Pancreas (tissue), 10 donors: ENCODE data around the gene GPX8. TPM values are rescaled to one million over a fixed set of nuclear protein-coding genes. Genes with fewer than 3 reads are reported as not detected.

Experiments
- ATAC-seq, 4 donors: fragments of 200-7000 bp; cut with Tn5 transposase; one replicate each; pipeline versions ENCODE4 v1.8.0 to v1.9.1; 2020; ENCODE audit warnings: mild to moderate bottlenecking in 4 of 4, moderate library complexity in 4 of 4
- DNase-seq, 6 donors: peaks; one replicate each; pipeline ENCODE4 v3.0.0-alpha.2; 2020
- FAIRE-seq: peaks from 2 replicates; lab custom pipeline; 2012; peaks lifted over from hg19 to GRCh38; lab: Jason Lieb, UNC
- H3K27ac ChIP-seq, 4 donors: fragments of 200-600 bp; sonication (generic); 1 replicate in 3 of 4; 2 replicates in 1 of 4; pipeline versions ENCODE4 v1.5.0 to v1.8.0; 2020
- H3K27me3 ChIP-seq, 4 donors: fragments of 200-600 bp; one replicate each; pipeline ENCODE4 v1.8.0; 2021
- H3K36me3 ChIP-seq, 3 donors: fragments of 200-600 bp; sonication (generic) in 1 of 3; one replicate each; pipeline versions ENCODE4 v1.5.0 to v1.8.0; 2020 to 2021
- H3K4me1 ChIP-seq, 3 donors: fragments of 200-600 bp; one replicate each; pipeline ENCODE4 v1.8.0; 2021
- H3K4me3 ChIP-seq, 4 donors: fragments of 200-600 bp; sonication (generic) in 2 of 4; one replicate each; pipeline versions ENCODE4 v1.5.0 to v1.8.0; 2020 to 2021
- H3K9me3 ChIP-seq, 4 donors: fragments of 200-600 bp; one replicate each; pipeline ENCODE4 v1.8.0; 2021
- WGBS, 2 donors: extraction: QIAGEN DNeasy Blood & Tissue Kit; methylation state at CpG; one replicate each; pipeline ENCODE4 v1.1.7; 2013; 5-methylcytosine and 5-hydroxymethylcytosine counted together
- intact Hi-C, 3 donors: fragments of 100-400 bp; cut with DNase I; formaldehyde crosslinking; loops; one replicate each; pipeline versions ENCODE4 v1.11.1 to v1.14.2; 2022
- polyA plus RNA-seq, 2 donors: library from polyadenylated mRNA; stranded (reverse); fragments of 200-250 nt; gene quantifications; one replicate each; pipeline ENCODE4 v1.2.3, GENCODE V29; 2013
- total RNA-seq, 6 donors: library from RNA; stranded (reverse); fragmentation: NEBNext Ultra II Directional in 4 of 6; extraction: Animal tissue kit (Norgen Biotek cat#: 25700) in 4 of 6; gene quantifications; one replicate each; pipeline versions ENCODE4 v1.2.1 to v1.2.4, GENCODE V29; 2021 to 2023
- TF ChIP-seq, protein P1 (sequence below), 4 donors: fragments of 200-600 bp; sonication (generic) in 3 of 4; IDR thresholded peaks; one replicate each; pipeline versions ENCODE4 v1.5.0 to v1.8.0; 2021; ENCODE audit warnings: antibody characterized with exemption in 4 of 4
- donor health status: healthy with polysubstance abuse.
- donor health status: DM: no; HTN: no; CAD: no; lungs with moderate emphysema.
- donor health status: DM: no; HTN: no; CAD: no.
- donor health status: control.
- donor health status: control.
- donor health status: Bipolar disorder and iron deficiency.
- donor health status: DM: yes; HTN: yes; CAD: no.
- donor health status: DM: no; HTN: no; CAD: no.
- donor health status: DM: no; HTN: no; CAD: no.
- donor health status: DM: yes; HTN: yes; CAD: no.

The GPX8 gene
- total and polyA plus RNA-seq, 8 donors = 2.5 to 13.4 (median 4.6) TPM

GRCh38 chr5:55180016-55180415 is 20.0 kb downstream of the GPX8 start:
- no peak for ATAC-seq
- peaks cover 0 to 3% (median 0%) of the 10 kb centered on the region in 4 donors for H3K27me3 ChIP-seq
- H3K9me3 ChIP-seq = no peaks in the 10 kb centered on the region
- no peak overlapping the region for H3K4me3 ChIP-seq
- intact Hi-C loops = loop anchor here in 1 of 3 donors (10.0 kb wide), 1 partner anchor 135 kb away; no protein-coding TSS in a partner anchor
- TF ChIP-seq, protein P1, sequence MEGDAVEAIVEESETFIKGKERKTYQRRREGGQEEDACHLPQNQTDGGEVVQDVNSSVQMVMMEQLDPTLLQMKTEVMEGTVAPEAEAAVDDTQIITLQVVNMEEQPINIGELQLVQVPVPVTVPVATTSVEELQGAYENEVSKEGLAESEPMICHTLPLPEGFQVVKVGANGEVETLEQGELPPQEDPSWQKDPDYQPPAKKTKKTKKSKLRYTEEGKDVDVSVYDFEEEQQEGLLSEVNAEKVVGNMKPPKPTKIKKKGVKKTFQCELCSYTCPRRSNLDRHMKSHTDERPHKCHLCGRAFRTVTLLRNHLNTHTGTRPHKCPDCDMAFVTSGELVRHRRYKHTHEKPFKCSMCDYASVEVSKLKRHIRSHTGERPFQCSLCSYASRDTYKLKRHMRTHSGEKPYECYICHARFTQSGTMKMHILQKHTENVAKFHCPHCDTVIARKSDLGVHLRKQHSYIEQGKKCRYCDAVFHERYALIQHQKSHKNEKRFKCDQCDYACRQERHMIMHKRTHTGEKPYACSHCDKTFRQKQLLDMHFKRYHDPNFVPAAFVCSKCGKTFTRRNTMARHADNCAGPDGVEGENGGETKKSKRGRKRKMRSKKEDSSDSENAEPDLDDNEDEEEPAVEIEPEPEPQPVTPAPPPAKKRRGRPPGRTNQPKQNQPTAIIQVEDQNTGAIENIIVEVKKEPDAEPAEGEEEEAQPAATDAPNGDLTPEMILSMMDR (IDR thresholded peaks at IDR 0.05) = no peak
- H3K36me3 ChIP-seq = no peaks in the 10 kb centered on the region
- no peak overlapping the region for H3K27ac ChIP-seq
- peaks cover 0 to 12% (median 6%) of the 10 kb centered on the region in 3 donors for H3K4me1 ChIP-seq
- DNase-seq = no peak
- WGBS, 2 donors = 63 to 74% methylated on average over 1 of the region's 1 CpG
- FAIRE-seq = no peak

- H3K4me1 ChIP-seq = peaks cover 0 to 12% (median 10%) of the 10 kb centered on the region in 3 donors
- no peak overlapping the region for H3K27ac ChIP-seq
- intact Hi-C loops = loop anchor here in 1 of 3 donors (10.0 kb wide), 1 partner anchor 127 kb away; no protein-coding TSS in a partner anchor
- DNase-seq (no peak), FAIRE-seq (no peak), ATAC-seq (peak; percentile 84 to 94 (median 86))
- TF ChIP-seq, protein P1 (IDR thresholded peaks at IDR 0.05) = peak in 3 of 4 donors; percentile 10 to 30 (median 20)
- WGBS, 2 donors = 31 to 34% methylated on average over 4 of the region's 4 CpGs
- H3K9me3 ChIP-seq = no peaks in the 10 kb centered on the region
- H3K36me3 ChIP-seq = no peaks in the 10 kb centered on the region
- no peak overlapping the region for H3K4me3 ChIP-seq
- no peaks in the 10 kb centered on the region for H3K27me3 ChIP-seq
Observed at GRCh38 chr5:55187370-55187769, 27.4 kb downstream of the GPX8 start.

- TF ChIP-seq, protein P1 (IDR thresholded peaks at IDR 0.05) = no peak
- peak; percentile 71 to 81 (median 76) for ATAC-seq
- no peak for DNase-seq
Observed at GRCh38 chr5:55188656-55189540, 28.9 kb downstream of the GPX8 start.

GRCh38 chr5:55191165-55191564 is 31.2 kb downstream of the GPX8 start:
- H3K27me3 ChIP-seq = no peaks in the 10 kb centered on the region
- no peaks in the 10 kb centered on the region for H3K36me3 ChIP-seq
- FAIRE-seq (no peak), DNase-seq (no peak), ATAC-seq (no peak)
- 85 to 90% methylated on average over 2 of the region's 2 CpGs for WGBS, 2 donors
- H3K4me3 ChIP-seq = no peak overlapping the region
- intact Hi-C loops = no loop called here
- TF ChIP-seq, protein P1 (IDR thresholded peaks at IDR 0.05) = no peak
- H3K27ac ChIP-seq = no peak overlapping the region
- peaks cover 0 to 12% (median 10%) of the 10 kb centered on the region in 3 donors for H3K4me1 ChIP-seq
- H3K9me3 ChIP-seq = no peaks in the 10 kb centered on the region

More at GRCh38 chr5:55188656-55189540, 28.9 kb downstream of the GPX8 start:
- intact Hi-C loops = loop anchor here in 1 of 3 donors (10.0 kb wide), 1 partner anchor 126 kb away; no protein-coding TSS in a partner anchor
- H3K36me3 ChIP-seq = no peaks in the 10 kb centered on the region
- no peak overlapping the region for H3K27ac ChIP-seq
- no peaks in the 10 kb centered on the region for H3K9me3 ChIP-seq
- FAIRE-seq = no peak
- peaks cover 0 to 12% (median 10%) of the 10 kb centered on the region in 3 donors for H3K4me1 ChIP-seq
- WGBS, 2 donors = 27 to 30% methylated on average over 6 of the region's 6 CpGs
- no peak overlapping the region for H3K4me3 ChIP-seq
- H3K27me3 ChIP-seq = no peaks in the 10 kb centered on the region
